Measurements from ENCODE around the gene ALPK1. TPM values are rescaled to one million over a fixed set of nuclear protein-coding genes. Genes with fewer than 3 reads are reported as not detected.
A peak's percentile ranks its signal among the peaks of the same experiment; 100 is the strongest.

Gene ALPK1
- total RNA-seq, 6 experiments from 2014 or later = 5.8 to 9.0 (median 7.8) TPM

DNA sequence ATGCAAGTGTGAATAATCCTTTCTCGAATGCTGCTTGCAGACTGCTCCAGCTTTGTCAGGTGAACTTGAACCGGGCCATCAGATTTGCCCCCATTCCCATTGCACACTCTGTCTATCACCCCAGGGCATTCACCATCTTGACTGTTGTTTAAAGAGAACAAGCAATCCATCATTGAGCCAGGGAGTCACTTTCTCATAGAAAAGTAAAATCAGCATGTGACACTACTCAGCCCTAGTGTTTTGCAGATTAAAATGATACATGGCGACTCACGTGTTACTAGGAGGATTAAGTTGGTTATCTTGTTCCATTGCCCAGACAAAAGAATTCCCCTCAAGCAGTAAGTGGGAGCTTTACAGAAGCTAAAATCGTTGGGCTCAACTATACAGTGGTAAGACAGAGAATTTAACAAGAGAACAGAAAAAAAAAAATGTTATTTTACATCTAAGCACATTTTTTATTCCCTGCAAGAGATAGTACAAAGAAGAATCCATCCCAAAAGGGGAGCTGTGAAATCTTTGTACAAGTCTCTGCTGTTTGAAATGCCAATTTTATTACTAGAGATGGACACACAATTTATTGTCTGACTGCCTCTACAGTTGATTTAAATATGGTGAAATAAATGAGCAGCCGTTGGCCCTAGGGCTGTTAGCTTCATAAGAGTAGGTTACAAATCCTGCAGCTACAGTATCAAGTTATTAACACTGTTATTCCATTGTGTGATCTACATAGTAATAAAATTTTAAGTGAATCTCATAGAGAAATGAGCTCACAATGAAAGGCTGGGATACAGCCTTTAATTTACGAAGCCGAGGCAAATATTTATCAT is 151.3 kb downstream of the ALPK1 start:
- peaks cover 13% of the 10 kb centered on the region for H3K4me1 Mint-ChIP-seq (ENCODE audit: low read depth)
- no peak overlapping the region for H3K4me3 Mint-ChIP-seq
- peak; percentile 62 for DNase-seq
- H3K27me3 Mint-ChIP-seq (ENCODE audit: insufficient read depth) = peaks cover 2% of the 10 kb centered on the region; the same call in 1 of the 2 replicates
- H3K36me3 Mint-ChIP-seq (ENCODE audit: low read depth) = peaks cover 10% of the 10 kb centered on the region; the same call in 1 of the 2 replicates
- TF ChIP-seq, protein P1, sequence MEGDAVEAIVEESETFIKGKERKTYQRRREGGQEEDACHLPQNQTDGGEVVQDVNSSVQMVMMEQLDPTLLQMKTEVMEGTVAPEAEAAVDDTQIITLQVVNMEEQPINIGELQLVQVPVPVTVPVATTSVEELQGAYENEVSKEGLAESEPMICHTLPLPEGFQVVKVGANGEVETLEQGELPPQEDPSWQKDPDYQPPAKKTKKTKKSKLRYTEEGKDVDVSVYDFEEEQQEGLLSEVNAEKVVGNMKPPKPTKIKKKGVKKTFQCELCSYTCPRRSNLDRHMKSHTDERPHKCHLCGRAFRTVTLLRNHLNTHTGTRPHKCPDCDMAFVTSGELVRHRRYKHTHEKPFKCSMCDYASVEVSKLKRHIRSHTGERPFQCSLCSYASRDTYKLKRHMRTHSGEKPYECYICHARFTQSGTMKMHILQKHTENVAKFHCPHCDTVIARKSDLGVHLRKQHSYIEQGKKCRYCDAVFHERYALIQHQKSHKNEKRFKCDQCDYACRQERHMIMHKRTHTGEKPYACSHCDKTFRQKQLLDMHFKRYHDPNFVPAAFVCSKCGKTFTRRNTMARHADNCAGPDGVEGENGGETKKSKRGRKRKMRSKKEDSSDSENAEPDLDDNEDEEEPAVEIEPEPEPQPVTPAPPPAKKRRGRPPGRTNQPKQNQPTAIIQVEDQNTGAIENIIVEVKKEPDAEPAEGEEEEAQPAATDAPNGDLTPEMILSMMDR (IDR thresholded peaks at IDR 0.05) = no peak
- peaks cover 5% of the 10 kb centered on the region for H3K9me3 Mint-ChIP-seq
- H3K27ac Mint-ChIP-seq = no peak overlapping the region

DNA sequence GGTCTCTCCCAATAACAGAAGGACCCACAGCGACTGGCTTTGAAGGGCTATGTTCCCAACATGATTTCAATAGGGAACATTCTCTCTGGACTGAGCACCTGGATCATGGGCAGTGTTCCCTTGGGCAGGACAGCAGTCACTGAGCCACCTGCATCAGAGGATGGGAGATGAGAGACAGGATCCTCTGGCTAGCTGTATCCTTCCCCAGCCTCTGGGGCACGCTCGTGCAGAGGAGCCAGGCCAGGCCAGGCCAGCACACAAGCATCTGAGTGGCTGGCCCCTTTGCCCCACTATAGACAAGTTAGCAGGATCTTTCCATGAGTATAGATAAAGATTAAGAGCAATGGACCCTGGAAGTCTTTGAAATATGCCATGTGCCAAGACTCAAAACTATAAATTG is 152.5 kb downstream of the ALPK1 start:
- TF ChIP-seq, protein P1 (IDR thresholded peaks at IDR 0.05) = no peak
- DNase-seq = no peak
- Mint-ChIP-seq H3K36me3 (ENCODE audit: low read depth) (peaks cover 9% of the 10 kb centered on the region; the same call in 1 of the 2 replicates), H3K4me3 (no peak overlapping the region), H3K27ac (no peak overlapping the region), H3K9me3 (peaks cover 5% of the 10 kb centered on the region), H3K4me1 (ENCODE audit: low read depth) (peaks cover 13% of the 10 kb centered on the region), H3K27me3 (ENCODE audit: insufficient read depth) (peaks cover 2% of the 10 kb centered on the region; the same call in 1 of the 2 replicates)

DNA sequence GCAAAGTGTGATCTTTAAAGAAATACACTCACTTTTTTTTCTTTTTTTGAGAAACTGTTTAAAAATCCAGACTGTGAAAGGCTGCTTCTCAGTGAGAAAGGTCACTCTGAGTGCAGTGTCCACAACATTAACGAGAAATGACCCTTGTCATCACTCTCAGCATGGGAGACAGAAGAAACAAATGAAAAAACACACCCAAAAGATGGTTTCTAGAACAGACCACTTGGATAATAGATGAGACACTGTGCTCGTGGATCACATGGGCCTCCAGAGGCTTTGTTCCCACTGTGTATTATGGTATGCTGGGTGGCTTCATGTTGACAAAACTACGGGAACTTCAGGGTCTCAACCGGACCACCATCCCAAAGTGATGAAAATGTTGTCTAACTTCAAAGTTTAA is 153.9 kb downstream of the ALPK1 start:
- no peak for DNase-seq
- TF ChIP-seq, protein P1 (IDR thresholded peaks at IDR 0.05) = no peak
- Mint-ChIP-seq H3K4me3 (no peak overlapping the region), H3K27me3 (ENCODE audit: insufficient read depth) (peaks cover 2% of the 10 kb centered on the region; the same call in 1 of the 2 replicates), H3K4me1 (ENCODE audit: low read depth) (peaks cover 13% of the 10 kb centered on the region), H3K27ac (no peak overlapping the region), H3K36me3 (ENCODE audit: low read depth) (no peaks in the 10 kb centered on the region), H3K9me3 (no peaks in the 10 kb centered on the region)

DNA sequence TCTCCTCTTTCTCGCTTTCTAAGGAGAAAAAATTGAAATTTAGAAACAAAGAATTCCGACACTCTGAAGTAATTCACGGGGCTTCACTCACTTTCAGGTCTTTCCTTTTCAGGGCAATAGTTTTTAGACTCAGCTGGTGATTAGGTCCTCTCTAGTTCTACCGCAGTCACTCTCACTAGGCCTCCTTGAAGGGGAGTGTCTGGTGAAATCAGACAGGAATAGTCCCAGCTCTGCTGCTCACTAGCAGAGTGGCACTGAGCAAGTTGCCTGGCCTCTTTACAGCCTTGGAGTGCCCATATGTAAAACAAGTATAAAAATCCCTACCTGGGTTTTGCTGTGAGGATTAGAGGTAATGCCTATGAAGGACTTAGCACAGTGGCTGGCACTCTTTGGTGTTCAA is 154.7 kb downstream of the ALPK1 start:
- Mint-ChIP-seq H3K4me1 (ENCODE audit: low read depth) (peaks cover 13% of the 10 kb centered on the region), H3K36me3 (ENCODE audit: low read depth) (no peaks in the 10 kb centered on the region), H3K27me3 (ENCODE audit: insufficient read depth) (peaks cover 7% of the 10 kb centered on the region), H3K27ac (no peak overlapping the region), H3K4me3 (no peak overlapping the region), H3K9me3 (no peaks in the 10 kb centered on the region)
- DNase-seq = no peak
- TF ChIP-seq, protein P1 (IDR thresholded peaks at IDR 0.05) = no peak

DNA sequence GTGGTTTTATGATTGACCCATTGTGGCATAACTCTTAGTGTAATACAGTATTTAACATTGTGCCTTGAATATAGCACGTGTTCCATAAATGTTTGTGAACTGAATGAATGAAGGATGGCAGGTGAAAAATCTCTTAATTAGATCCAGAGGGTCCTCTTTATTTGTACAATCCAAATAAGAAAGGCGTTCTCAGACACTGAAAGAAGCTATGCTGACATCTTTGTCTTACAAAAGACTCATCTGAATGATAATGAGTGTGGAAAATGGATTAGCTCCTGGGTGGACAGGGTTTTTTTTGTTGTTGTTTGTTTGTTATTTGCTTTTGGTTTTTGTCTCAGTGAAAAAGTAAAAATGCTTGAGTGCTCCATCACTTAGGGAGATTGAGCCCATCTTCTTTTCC is 156.2 kb downstream of the ALPK1 start:
- Mint-ChIP-seq H3K4me1 (ENCODE audit: low read depth) (peaks cover 6% of the 10 kb centered on the region), H3K9me3 (no peaks in the 10 kb centered on the region), H3K27me3 (ENCODE audit: insufficient read depth) (peaks cover 15% of the 10 kb centered on the region), H3K4me3 (no peak overlapping the region), H3K27ac (no peak overlapping the region), H3K36me3 (ENCODE audit: low read depth) (no peaks in the 10 kb centered on the region)
- no peak for DNase-seq
- TF ChIP-seq, protein P1 (IDR thresholded peaks at IDR 0.05) = no peak

All from HFFc6 (cell line).